Measurements from ENCODE around the gene NLK. TPM values are rescaled to one million over a fixed set of nuclear protein-coding genes. Genes with fewer than 3 reads are reported as not detected.

Gene NLK
- total RNA-seq, 1 experiment from 2014 or later = 28.0 TPM

Other genes starting within 250 kb of the NLK start
- 0.08 TPM for gene NOS2, start 242.1 kb upstream of the NLK start, total RNA-seq (2021; ENCODE audit: unreplicated experiment)
- 1.6 TPM for gene LYRM9, start 149.3 kb upstream of the NLK start, total RNA-seq (2021; ENCODE audit: unreplicated experiment)